Measurements from ENCODE around the gene MED13L. TPM values are rescaled to one million over a fixed set of nuclear protein-coding genes. Genes with fewer than 3 reads are reported as not detected.

The MED13L gene
- total and polyA plus RNA-seq, 2 donors (not counting 3 experiments of a cell fraction or from before 2014, with no cell fraction given): 27.4 to 93.6 TPM

GRCh38 chr12:116321913-116322312 lies 44.4 kb upstream of the MED13L start:
- DNase-seq (ENCODE audit: low read depth, low spot score) (no peak), FAIRE-seq (no peak)
- no peaks in the 10 kb centered on the region for H3K9me1 ChIP-seq (replicated peaks; ENCODE audit: control insufficient read depth, extremely low read depth, insufficient read depth, low read length)
- H3K27me3 ChIP-seq (ENCODE audit: control insufficient read depth in 2 of 2, insufficient read depth in 2 of 2, low read length in 2 of 2): no peaks in the 10 kb centered on the region
- peaks cover 8% of the 10 kb centered on the region for H3K4me1 ChIP-seq (ENCODE audit: control insufficient read depth, extremely low read depth, insufficient read depth, low read length)
- no peaks in the 10 kb centered on the region for H3K79me2 ChIP-seq (ENCODE audit: control insufficient read depth, insufficient read depth, low read length)
- CTCF ChIA-PET: no interaction called here
- POLR2A ChIA-PET: no interaction called here
- no peaks in the 10 kb centered on the region for H4K20me1 ChIP-seq (replicated peaks; ENCODE audit: control insufficient read depth, extremely low read depth, insufficient read depth, low read length)
- no TSS peak for BruUV-seq (replicated peaks)
- H3K4me3 ChIP-seq (replicated peaks in 1 of 3; ENCODE audit: insufficient read depth in 1 of 3, low read depth in 1 of 3, low read length in 3 of 3): no peak overlapping the region
- no peak overlapping the region for H3K9ac ChIP-seq (replicated peaks; ENCODE audit: extremely low read depth, insufficient read depth, low read length)
- H2AFZ ChIP-seq (ENCODE audit: low read depth, low read length): no peak overlapping the region
- intact Hi-C loops (cut with micrococcal nuclease): no loop called here
- no peaks in the 10 kb centered on the region for H3K36me3 ChIP-seq (ENCODE audit: control insufficient read depth in 2 of 2, extremely low read depth in 1 of 2, insufficient read depth in 2 of 2, low read length in 2 of 2)
- TF ChIP-seq JUN (IDR thresholded peaks at IDR 0.05; ENCODE audit: borderline replicate concordance, insufficient read depth, insufficient read length, low read depth) (no peak), POLR2AphosphoS5 (IDR thresholded peaks at IDR 0.05; ENCODE audit: insufficient read depth, low read depth, low read length) (no peak), EZH2 (IDR thresholded peaks at IDR 0.05; ENCODE audit: borderline replicate concordance, low read depth, low read length, severe bottlenecking) (no peak), POLR2A (IDR thresholded peaks at IDR 0.05; ENCODE audit: low read depth, low read length) (no peak), GATA2 (IDR thresholded peaks at IDR 0.05; ENCODE audit: insufficient read depth, insufficient read length, low read depth, low read length) (no peak), FOS (IDR thresholded peaks at IDR 0.05; ENCODE audit: borderline replicate concordance, insufficient read depth, low read length) (no peak), MAX (IDR thresholded peaks at IDR 0.05; ENCODE audit: insufficient read depth, insufficient read length) (no peak), MYC (IDR thresholded peaks at IDR 0.05; ENCODE audit: low read depth, low read length) (no peak), CTCF (IDR thresholded peaks at IDR 0.05; ENCODE audit: extremely low read depth in 1 of 2, insufficient read depth in 1 of 2, low read depth in 1 of 2, low read length in 2 of 2) (no peak)
- dilution Hi-C loops (cut with MboI; ENCODE audit: extremely low pct_ligation_motif_present, low sequenced_read_pairs): no loop called here
- no peak overlapping the region for H3K27ac ChIP-seq (ENCODE audit: insufficient read depth, low read depth, low read length)
- no peak overlapping the region for H3K4me2 ChIP-seq (ENCODE audit: insufficient read depth, low read length)
- no peaks in the 10 kb centered on the region for H3K9me3 ChIP-seq (replicated peaks; ENCODE audit: control insufficient read depth, insufficient read depth, low read length)
